ENCODE measurements around the gene RPS6KB2.

GRCh38 chr11:67398661-67399563 lies 29.4 kb upstream of the RPS6KB2 start:
- TF ChIP-seq CTCF (conservative IDR thresholded peaks at IDR 0.05; ENCODE audit: low read depth, low read length) (no peak), EZH2phosphoT487 (IDR thresholded peaks at IDR 0.05; ENCODE audit: borderline replicate concordance, low read length) (no peak)

Data from PC-3 (cell line).